NCI-H146 (cell line): Measurements from ENCODE around the gene OR4K2.
A peak's percentile ranks its signal among the peaks of the same experiment; 100 is the strongest.
"Not testable (repeated sequence)": the region's sequence is repeated elsewhere in the genome, so short reads cannot be mapped to it uniquely, and the experiment has no call there.

Experiments used
- DNase-seq: peaks from one replicate; lab custom pipeline; 2025; lab: John Stamatoyannopoulos, UW

OR4K2 gene

GRCh38 chr14:19874842-19875241 lies at the start of gene OR4K2:
TSS of gene OR4K2 (plus strand) at chr14:19875142. CDS start at chr14:19876268, 1,126 bp downstream.
- DNase-seq = no peak

DNA sequence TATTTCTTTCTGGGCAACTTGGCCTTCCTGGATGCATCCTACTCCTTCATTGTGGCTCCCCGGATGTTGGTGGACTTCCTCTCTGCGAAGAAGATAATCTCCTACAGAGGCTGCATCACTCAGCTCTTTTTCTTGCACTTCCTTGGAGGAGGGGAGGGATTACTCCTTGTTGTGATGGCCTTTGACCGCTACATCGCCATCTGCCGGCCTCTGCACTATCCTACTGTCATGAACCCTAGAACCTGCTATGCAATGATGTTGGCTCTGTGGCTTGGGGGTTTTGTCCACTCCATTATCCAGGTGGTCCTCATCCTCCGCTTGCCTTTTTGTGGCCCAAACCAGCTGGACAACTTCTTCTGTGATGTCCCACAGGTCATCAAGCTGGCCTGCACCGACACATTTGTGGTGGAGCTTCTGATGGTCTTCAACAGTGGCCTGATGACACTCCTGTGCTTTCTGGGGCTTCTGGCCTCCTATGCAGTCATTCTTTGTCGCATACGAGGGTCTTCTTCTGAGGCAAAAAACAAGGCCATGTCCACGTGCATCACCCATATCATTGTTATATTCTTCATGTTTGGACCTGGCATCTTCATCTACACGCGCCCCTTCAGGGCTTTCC lies 47.2 kb upstream of the OR4K2 start:
- DNase-seq = not testable (repeated sequence)

DNA sequence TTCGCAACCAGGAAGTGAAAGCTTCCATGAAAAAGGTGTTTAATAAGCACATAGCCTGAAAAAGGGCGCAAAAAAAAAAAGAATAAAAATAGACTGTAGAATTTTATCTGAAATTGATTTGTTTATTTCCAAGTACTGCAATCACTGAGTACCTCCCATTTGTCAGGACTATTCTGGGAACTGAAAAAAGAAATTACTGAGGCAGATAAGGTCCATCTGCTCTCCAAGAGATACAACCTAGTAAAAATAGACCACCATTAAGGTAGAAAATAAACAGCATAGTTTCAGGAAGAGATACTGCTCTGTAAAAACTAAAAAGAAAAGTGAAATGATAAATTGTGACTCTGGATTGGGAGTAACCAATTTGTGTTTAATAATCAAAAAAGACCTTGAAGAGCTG lies 46.6 kb upstream of the OR4K2 start:
- DNase-seq = no peak

GRCh38 chr14:19834203-19834848 lies 40.6 kb upstream of the OR4K2 start:
- not testable (repeated sequence) for DNase-seq

DNA sequence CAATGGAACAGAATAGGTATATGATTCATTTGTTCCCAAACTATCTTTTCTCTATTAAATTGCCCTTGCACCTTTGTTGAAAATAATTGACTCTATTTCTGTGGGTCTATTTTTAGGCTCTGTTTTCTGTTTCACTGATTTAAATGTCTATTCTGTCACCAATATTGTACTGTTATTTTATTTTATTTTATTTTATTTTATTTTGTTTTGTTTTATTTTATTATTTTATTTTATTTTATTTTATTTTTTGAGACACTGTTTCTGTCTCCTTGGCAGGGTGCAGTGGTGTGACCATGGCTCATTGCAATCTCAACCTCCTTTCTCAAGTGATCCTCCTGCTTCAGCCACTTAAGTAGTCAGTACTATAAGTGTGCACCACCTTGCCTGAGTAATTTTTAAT lies 36.5 kb upstream of the OR4K2 start:
- no peak for DNase-seq

GRCh38 chr14:19851365-19851764 lies 23.6 kb upstream of the OR4K2 start:
- DNase-seq = no peak

DNA sequence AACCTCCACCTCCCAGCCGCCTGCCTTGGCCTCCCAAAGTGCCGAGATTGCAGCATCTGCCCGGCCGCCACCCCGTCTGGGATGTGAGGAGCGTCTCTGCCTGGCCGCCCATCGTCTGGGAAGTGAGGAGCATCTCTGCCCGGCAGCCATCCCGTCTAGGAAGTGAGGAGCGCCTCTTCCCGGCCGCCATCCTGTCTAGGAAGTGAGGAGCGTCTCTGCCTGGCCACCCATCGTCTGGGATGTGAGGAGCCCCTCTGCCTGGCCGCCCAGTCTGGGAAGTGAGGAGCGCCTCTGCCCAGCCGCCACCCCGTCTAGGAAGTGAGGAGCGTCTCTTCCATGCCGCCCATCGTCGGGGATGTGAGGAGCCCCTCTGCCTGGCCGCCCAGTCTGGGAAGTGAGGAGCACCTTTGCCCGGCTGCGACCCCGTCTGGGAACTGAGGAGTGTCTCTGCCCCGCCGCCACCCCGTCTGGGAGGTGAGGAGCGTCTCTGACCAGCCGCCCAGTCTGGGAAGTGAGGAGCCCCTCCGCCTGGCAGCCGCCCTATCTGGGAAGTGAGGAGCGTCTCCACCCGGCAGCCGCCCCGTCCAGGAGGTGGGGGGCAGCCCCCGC lies 8.8 kb upstream of the OR4K2 start:
- DNase-seq = not testable (repeated sequence)

- DNase-seq = no peak
Measured at GRCh38 chr14:19873178-19873577, 1.8 kb upstream of the OR4K2 start.

DNA sequence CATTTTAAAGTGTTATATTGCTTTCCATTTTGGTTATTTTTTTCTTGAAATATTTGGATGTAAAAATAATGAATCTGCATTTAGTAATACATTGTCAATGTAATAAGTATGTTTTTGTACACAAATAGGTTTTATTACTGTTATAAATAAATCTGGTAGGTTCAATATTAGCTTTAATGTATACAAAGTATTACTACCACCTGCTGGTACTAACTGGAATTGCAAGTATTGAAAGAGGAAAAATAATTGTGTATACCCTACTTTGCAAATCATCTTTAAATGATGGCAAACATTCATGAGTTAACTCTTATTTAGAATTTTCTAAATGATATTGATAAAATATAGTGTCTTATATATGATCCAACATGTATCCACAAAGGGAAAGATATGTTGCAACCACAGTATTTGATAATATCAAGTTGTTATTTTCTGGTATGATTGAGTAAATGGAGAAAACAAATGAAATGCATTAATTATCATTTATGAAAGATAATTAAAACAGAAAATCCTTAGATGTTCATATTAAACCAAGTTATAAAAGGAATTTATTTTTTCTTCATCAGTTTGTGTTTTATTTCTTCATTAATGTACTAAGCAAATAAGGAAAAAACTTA lies 3.2 kb downstream of the OR4K2 start:
- DNase-seq = peak; percentile 4

DNA sequence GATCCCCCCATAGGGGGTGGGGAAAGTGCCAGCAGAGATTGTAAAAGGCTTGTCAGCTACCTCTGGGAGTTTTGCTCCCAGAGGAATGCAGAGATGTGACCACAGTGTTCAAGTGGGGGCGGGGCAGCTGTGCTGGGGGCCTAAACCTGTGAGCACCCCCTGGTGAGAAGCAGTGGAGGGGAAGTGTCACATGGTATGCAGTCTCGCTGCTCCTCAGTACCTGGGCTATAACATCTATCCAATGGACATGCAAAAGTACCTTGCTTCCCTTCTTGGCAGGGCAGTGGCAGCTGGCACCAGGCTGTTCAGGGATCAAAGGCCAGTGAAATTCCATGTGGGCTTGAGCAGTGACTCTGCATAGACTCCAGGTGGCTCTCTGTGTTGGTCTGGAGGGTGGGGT lies 20.3 kb downstream of the OR4K2 start:
- no peak for DNase-seq

DNA sequence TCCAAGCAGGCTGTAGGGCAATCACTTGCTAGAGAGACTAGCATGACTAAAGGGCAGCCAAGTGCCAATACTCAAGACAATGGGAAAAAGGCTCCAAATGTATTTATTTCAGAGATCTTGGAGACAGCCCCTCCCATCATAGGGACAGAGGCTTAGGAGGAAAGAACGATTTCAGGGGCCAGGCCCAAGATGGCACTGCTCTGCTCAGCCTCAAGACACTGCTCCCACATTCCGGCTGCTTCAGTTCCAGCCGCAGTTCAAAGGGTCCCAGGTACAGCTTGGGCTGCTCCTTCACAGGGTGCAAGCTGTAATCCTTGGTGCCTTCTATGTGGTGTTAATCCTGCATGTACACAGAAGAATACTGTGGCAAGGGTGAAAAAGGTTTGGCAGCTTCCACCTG lies 26.1 kb downstream of the OR4K2 start:
- DNase-seq = no peak

- no peak for DNase-seq
Measured at GRCh38 chr14:19902409-19902808, 27.5 kb downstream of the OR4K2 start.

GRCh38 chr14:19906665-19907064 lies 31.7 kb downstream of the OR4K2 start:
- no peak for DNase-seq

GRCh38 chr14:19911114-19911513 lies 36.2 kb downstream of the OR4K2 start:
- DNase-seq = no peak

GRCh38 chr14:19917243-19917642 lies 42.3 kb downstream of the OR4K2 start:
- no peak for DNase-seq

GRCh38 chr14:19917955-19918518 lies 43.1 kb downstream of the OR4K2 start:
- DNase-seq = no peak

GRCh38 chr14:19918553-19919264 lies 43.8 kb downstream of the OR4K2 start:
- DNase-seq = no peak

DNA sequence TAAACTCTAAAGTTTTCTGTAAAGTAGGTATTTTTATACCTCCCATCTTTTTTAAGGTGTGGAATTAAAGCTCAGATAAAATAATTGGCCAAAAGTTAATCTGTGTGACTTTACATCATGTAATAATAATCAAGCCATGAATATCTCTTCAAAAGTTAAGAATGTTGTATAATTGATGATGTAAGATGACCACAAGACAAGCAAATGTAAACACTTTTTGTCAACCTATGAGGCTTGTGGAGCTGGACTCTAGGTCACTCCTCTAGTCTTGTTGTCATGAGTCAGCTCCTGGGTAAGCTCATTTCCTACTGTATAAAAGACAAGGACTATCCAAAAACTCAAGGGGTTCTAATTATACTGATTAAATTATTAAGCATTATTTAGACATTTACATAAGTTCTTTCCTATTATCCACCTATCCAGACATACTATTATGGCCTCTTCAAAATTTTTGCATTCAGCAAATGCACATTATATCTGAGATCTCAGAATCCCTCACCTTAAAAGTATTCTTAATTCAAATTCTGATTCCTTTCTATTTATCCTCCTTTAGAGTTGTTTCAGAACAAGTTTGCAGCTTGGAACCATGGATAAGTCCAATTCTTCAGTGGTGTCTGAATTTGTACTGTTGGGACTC lies 45.2 kb downstream of the OR4K2 start, which contains the start of gene OR4K5:
TSS of gene OR4K5 (plus strand) at position 587 of the 637 bp plus-strand sequence. CDS start at position 587, 0 bp downstream.
- no peak for DNase-seq

DNA sequence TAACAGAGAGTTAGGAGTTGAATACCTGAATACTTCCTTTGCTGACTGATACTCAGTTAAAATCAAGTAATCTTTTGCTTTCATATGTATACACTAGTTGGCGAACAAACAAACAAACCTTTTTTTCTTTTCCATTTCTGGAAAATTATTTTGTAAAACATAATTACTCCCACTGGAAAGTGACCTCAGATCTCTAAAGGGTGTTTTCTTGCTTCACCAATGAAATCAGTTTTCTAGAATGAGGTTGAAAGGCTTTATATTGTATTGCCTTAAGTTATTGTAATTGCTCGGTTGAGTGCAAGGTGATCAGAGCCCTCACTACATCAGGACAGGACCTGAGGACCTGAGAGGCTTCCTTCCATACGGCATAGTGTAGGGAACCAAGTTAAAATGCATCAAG lies 55.7 kb downstream of the OR4K2 start, which contains the start of gene OR4K1:
TSS of gene OR4K1 (plus strand) at position 301 of the 400 bp plus-strand sequence. CDS start 4,750 bp downstream, outside the sequence.
- no peak for DNase-seq
